OCI-LY3 (cell line): ENCODE results near the gene OR51E1.

Experiments
- EZH2phosphoT487 ChIP-seq: fragments of 200-600 bp; shearing (Covaris generic); IDR thresholded peaks from 2 replicates; pipeline ENCODE4 v1.6.1; 2018; ENCODE audit warnings: antibody characterized with exemption, mixed run types, low read depth
- TF ChIP-seq, protein P1 (sequence below): fragments of 200-600, 300-600 bp; sonication (generic); IDR thresholded peaks from 2 replicates; pipeline ENCODE4 v1.5.1; 2014; ENCODE audit warnings: antibody characterized with exemption, low read length, low read depth

DNA sequence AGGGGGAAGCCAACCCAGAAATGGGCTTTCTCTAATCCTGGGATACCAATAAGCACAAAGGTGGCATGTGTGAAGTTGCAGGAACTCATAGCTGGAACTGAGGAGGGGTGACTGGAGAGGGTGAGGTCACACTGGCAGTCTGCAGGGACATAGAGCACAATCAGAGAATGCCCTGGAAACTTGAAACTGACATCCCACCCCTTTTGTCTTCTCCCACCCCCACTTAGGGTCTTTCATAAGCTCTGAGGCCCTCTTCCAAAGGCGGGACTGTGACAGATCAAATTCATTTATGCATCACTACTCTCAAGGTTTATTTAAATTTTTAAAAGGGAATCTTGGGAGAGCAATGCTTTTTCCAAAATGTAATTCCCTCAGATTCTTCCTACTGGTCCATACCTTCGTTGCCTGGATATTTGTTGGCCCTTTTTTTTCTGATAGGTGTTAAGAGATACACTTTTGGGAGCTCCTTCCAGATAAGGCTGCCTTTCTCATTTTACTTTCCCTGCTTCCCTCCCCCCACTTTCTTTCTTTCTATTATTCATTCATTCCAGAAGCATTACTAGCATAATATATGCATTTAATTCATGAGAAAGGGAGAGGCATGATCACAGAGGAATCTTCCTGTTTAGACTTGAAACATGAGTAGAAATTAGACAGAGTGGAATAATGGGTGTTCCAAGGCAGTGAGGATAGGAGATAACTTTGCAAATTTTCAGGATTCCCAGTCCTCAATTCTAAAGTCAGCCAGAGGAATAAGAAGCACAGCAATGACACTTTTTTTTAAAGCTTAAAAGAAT, 39.0 kb downstream of the OR51E1 start:
- TF ChIP-seq, protein P1, sequence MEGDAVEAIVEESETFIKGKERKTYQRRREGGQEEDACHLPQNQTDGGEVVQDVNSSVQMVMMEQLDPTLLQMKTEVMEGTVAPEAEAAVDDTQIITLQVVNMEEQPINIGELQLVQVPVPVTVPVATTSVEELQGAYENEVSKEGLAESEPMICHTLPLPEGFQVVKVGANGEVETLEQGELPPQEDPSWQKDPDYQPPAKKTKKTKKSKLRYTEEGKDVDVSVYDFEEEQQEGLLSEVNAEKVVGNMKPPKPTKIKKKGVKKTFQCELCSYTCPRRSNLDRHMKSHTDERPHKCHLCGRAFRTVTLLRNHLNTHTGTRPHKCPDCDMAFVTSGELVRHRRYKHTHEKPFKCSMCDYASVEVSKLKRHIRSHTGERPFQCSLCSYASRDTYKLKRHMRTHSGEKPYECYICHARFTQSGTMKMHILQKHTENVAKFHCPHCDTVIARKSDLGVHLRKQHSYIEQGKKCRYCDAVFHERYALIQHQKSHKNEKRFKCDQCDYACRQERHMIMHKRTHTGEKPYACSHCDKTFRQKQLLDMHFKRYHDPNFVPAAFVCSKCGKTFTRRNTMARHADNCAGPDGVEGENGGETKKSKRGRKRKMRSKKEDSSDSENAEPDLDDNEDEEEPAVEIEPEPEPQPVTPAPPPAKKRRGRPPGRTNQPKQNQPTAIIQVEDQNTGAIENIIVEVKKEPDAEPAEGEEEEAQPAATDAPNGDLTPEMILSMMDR, result no peak
- no peak for TF ChIP-seq EZH2phosphoT487
